Activated naive CD4-positive, alpha-beta T cell treated with anti-CD3 and anti-CD28 coated beads for 36 hours (primary cell): ENCODE measurements around the gene KCTD5. TPM values are rescaled to one million over a fixed set of nuclear protein-coding genes. Genes with fewer than 3 reads are reported as not detected.
A peak's percentile ranks its signal among the peaks of the same experiment; 100 is the strongest.
"Not testable (repeated sequence)": the region's sequence is repeated elsewhere in the genome, so short reads cannot be mapped to it uniquely, and the experiment has no call there.

ENCODE experiments used
- CTCF ChIA-PET: fragments of 350-600 bp; sonication (Branson Sonifier 250); formaldehyde crosslinking; loops from one replicate; lab custom pipeline; 2021; ENCODE audit warnings: antibody characterized with exemption; lab: Charles Lee
- DNase-seq: peaks from one replicate; pipeline ENCODE4 v3.0.0-alpha.2; 2020
- H3K27ac Mint-ChIP-seq: one replicate; pipeline ENCODE4 v1.8.0; 2021; ENCODE audit warnings: mild to moderate bottlenecking, mixed read lengths
- H3K27me3 Mint-ChIP-seq: one replicate; pipeline ENCODE4 v1.8.0; 2021; ENCODE audit warnings: low read depth, mixed read lengths
- H3K36me3 Mint-ChIP-seq: one replicate; pipeline ENCODE4 v1.8.0; 2021; ENCODE audit warnings: low read depth, mixed read lengths
- H3K4me1 Mint-ChIP-seq: one replicate; pipeline ENCODE4 v1.8.0; 2021; ENCODE audit warnings: low read depth, mixed read lengths
- H3K4me3 Mint-ChIP-seq: one replicate; pipeline ENCODE4 v1.8.0; 2021; ENCODE audit warnings: mild to moderate bottlenecking, moderate library complexity, mixed read lengths
- H3K9me3 Mint-ChIP-seq: one replicate; pipeline ENCODE4 v1.8.0; 2021; ENCODE audit warnings: mixed read lengths
- intact Hi-C: fragments of 100-400 bp; cut with micrococcal nuclease; formaldehyde crosslinking; loops from one replicate; pipeline ENCODE4 v1.15.1; 2023
- total RNA-seq, 2 experiments: library from RNA; stranded (reverse); gene quantifications; one replicate each; pipeline ENCODE4 v1.2.3, GENCODE V29; 2021

The KCTD5 gene
- total RNA-seq, 2 experiments from 2014 or later = 21.8 to 24.1 TPM

- H3K27me3 Mint-ChIP-seq, CTCF ChIA-PET, DNase-seq, H3K4me3 Mint-ChIP-seq, H3K9me3 Mint-ChIP-seq: not testable (repeated sequence)
- Mint-ChIP-seq H3K4me1 (peaks cover 45% of the 10 kb centered on the region), H3K36me3 (peaks cover 13% of the 10 kb centered on the region), H3K27ac (peak overlapping the region; percentile 15)
- intact Hi-C loops = loop anchor here (10.0 kb wide), 1 partner anchor 55 kb away; no protein-coding TSS in a partner anchor
Observed at GRCh38 chr16:2660014-2660662, 22.2 kb upstream of the KCTD5 start.

GRCh38 chr16:2660755-2661373 is 21.5 kb upstream of the KCTD5 start:
- H3K4me3 Mint-ChIP-seq, H3K9me3 Mint-ChIP-seq, H3K27me3 Mint-ChIP-seq: not testable (repeated sequence)
- intact Hi-C loops = loop anchor here (10.0 kb wide), 1 partner anchor 56 kb away; no protein-coding TSS in a partner anchor
- CTCF ChIA-PET = interaction anchor here (2.5 kb wide), 1 partner anchor 12 kb away, joined by 6 read pairs; no protein-coding TSS in a partner anchor
- Mint-ChIP-seq H3K4me1 (peaks cover 45% of the 10 kb centered on the region), H3K36me3 (peaks cover 13% of the 10 kb centered on the region), H3K27ac (peak overlapping the region; percentile 16)
- DNase-seq = peak; percentile 62

DNA sequence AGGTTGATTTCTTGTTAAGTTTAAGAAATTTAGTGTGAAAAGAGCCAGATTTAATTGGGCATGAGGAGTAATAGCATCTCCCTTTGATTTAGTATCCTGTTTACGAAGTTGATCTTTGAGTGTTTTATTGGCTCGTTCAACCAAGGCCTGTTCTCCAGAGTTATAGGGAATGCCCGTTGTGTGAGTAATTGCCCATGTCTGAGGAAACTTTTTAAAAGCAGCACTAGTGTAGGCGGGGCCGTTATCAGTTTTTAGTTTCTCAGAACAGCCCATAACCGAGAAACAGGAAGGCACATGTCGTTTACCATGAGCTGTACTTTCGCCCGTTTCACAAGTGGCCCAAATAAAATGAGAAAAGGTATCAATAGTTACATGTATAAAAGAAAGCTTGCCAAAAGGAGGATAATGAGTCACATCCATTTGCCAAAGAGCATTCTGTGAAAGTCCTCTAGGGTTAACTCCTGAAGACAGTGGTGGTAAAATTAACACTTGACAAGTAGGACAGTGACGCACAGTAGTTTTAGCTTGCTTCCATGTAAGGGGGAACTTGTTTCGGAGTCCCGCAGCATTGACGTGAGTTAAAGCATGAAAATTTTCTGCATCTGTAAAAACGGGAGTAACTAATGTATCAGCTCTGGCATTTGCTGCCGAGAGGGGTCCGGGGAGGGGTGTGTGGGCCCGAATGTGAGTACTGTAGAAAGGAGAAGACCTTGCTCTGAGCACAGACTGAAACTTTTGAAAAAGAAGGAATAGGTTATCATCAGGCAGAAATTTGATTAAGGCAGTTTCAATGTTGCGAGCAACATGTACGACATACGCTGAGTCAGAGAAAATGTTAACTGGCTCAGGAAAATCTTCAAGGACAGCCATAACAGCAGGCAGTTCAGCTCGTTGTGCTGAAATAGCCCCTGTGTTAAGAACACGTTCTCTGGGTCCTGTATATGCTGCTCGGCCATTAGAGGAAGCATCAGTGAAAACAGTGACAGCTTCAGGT is 18.5 kb upstream of the KCTD5 start:
- intact Hi-C loops = loop anchor here (1.0 to 10.0 kb wide), 2 partner anchors 9 to 59 kb away; no protein-coding TSS in a partner anchor
- H3K9me3 Mint-ChIP-seq = no peaks in the 10 kb centered on the region
- CTCF ChIA-PET = interaction anchor here (0.7 kb wide), 1 partner anchor 1969 kb away, joined by 3 read pairs; no protein-coding TSS in a partner anchor
- H3K4me1 Mint-ChIP-seq = peaks cover 42% of the 10 kb centered on the region
- peaks cover 17% of the 10 kb centered on the region for H3K36me3 Mint-ChIP-seq
- peak; percentile 83 for DNase-seq
- H3K27me3 Mint-ChIP-seq = no peaks in the 10 kb centered on the region
- peak overlapping the region; percentile 36 for H3K4me3 Mint-ChIP-seq
- peak overlapping the region; percentile 97 for H3K27ac Mint-ChIP-seq

DNA sequence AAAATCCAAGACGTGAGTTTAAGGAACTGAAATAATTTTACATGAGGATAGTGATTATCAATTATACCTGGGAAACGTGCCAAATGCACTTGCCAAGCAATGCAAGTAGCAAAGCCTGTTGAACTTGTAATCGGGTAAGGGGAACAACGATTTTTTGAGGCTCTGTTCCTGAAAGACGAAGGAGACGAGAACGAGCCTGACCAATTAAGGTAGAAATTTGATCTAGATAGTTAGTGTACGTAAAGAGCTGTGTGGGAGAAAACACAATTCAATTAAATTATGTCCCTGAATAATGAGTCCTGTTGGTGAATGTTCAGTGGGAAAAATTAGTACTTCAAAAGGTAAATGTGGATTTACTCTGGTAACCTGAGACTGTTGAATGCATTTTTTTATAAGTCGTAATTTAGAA is 17.7 kb upstream of the KCTD5 start:
- peak overlapping the region; percentile 97 for H3K27ac Mint-ChIP-seq
- peaks cover 43% of the 10 kb centered on the region for H3K4me1 Mint-ChIP-seq
- H3K9me3 Mint-ChIP-seq = no peaks in the 10 kb centered on the region
- DNase-seq = no peak
- intact Hi-C loops = loop anchor here (10.0 kb wide), 1 partner anchor 60 kb away; no protein-coding TSS in a partner anchor
- peaks cover 22% of the 10 kb centered on the region for H3K36me3 Mint-ChIP-seq
- H3K4me3 Mint-ChIP-seq = peak overlapping the region; percentile 36
- no peaks in the 10 kb centered on the region for H3K27me3 Mint-ChIP-seq
- CTCF ChIA-PET = no interaction called here

DNA sequence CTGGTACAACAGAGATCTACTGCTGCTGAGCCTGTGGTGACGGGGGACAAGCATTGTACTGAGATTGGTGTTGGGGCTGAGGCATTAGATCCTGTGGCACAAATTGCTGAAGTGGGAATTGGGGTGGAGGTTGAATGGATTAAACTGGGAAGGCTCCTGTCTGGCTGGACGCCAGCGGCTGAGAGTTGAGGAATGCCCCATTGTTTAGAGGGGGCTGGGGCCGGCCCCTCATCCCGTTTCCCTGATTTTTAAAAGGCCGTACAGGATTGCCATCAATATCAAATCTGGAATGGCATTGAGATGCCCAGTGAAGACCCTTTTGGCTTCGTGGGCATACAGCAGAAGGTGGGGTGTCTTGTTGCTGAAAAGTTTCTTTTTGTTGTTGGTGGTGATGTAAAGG is 15.7 kb upstream of the KCTD5 start:
- H3K27me3 Mint-ChIP-seq, H3K4me3 Mint-ChIP-seq, CTCF ChIA-PET, DNase-seq, H3K9me3 Mint-ChIP-seq: not testable (repeated sequence)
- Mint-ChIP-seq H3K36me3 (peaks cover 25% of the 10 kb centered on the region), H3K27ac (peak overlapping the region; percentile 97), H3K4me1 (peaks cover 50% of the 10 kb centered on the region)
- intact Hi-C loops = loop anchor here (10.0 kb wide), 1 partner anchor 62 kb away; no protein-coding TSS in a partner anchor

- H3K27me3 Mint-ChIP-seq, H3K9me3 Mint-ChIP-seq, DNase-seq, H3K27ac Mint-ChIP-seq: not testable (repeated sequence)
- intact Hi-C loops = loop anchor here (10.0 kb wide), 1 partner anchor 65 kb away; no protein-coding TSS in a partner anchor
- H3K36me3 Mint-ChIP-seq = peaks cover 15% of the 10 kb centered on the region
- peak overlapping the region; percentile 51 for H3K4me3 Mint-ChIP-seq
- CTCF ChIA-PET = interaction anchor here (1.0 kb wide), 1 partner anchor 21 kb away, joined by 3 read pairs; no protein-coding TSS in a partner anchor
- H3K4me1 Mint-ChIP-seq = peaks cover 41% of the 10 kb centered on the region
Observed at GRCh38 chr16:2669587-2669986, 12.7 kb upstream of the KCTD5 start.

GRCh38 chr16:2670017-2670416 is 12.3 kb upstream of the KCTD5 start:
- intact Hi-C loops = loop anchor here (5.0 kb wide), 2 partner anchors 82 to 158 kb away; partner anchors contain the start of genes ATP6V0C and SRRM2
- H3K9me3 Mint-ChIP-seq, H3K27me3 Mint-ChIP-seq: not testable (repeated sequence)
- CTCF ChIA-PET = interaction anchor here (1.0 kb wide), 1 partner anchor 21 kb away, joined by 3 read pairs; no protein-coding TSS in a partner anchor
- peaks cover 37% of the 10 kb centered on the region for H3K4me1 Mint-ChIP-seq
- peak overlapping the region; percentile 61 for H3K27ac Mint-ChIP-seq
- H3K36me3 Mint-ChIP-seq = peaks cover 12% of the 10 kb centered on the region
- DNase-seq = peak; percentile 83
- peak overlapping the region; percentile 51 for H3K4me3 Mint-ChIP-seq

DNA sequence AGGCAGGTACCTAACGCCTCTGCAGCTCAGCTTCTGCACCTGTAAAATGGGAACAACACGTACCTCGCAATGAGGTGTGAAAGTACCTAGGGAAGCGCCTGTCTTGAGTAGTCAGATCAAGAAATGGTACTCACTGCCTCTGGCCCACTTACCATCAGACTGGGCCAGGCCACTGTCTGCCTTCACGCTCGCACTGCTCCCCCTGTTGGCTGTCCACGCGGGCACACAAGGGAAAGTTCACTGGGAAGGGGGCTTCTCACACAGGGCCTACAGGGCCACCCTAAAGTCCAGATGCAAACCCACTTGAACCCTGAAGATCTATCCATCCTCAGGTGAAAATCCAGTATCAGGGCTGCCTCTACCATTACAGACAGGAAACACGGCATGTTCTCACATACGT is 11.1 kb upstream of the KCTD5 start:
- H3K27ac Mint-ChIP-seq, CTCF ChIA-PET, H3K9me3 Mint-ChIP-seq, H3K27me3 Mint-ChIP-seq: not testable (repeated sequence)
- intact Hi-C loops = loop anchor here (5.0 kb wide), 2 partner anchors 81 to 159 kb away; partner anchors contain the start of genes ATP6V0C and SRRM2
- DNase-seq = peak; percentile 26
- peaks cover 12% of the 10 kb centered on the region for H3K36me3 Mint-ChIP-seq
- peaks cover 36% of the 10 kb centered on the region for H3K4me1 Mint-ChIP-seq
- peak overlapping the region; percentile 67 for H3K4me3 Mint-ChIP-seq

DNA sequence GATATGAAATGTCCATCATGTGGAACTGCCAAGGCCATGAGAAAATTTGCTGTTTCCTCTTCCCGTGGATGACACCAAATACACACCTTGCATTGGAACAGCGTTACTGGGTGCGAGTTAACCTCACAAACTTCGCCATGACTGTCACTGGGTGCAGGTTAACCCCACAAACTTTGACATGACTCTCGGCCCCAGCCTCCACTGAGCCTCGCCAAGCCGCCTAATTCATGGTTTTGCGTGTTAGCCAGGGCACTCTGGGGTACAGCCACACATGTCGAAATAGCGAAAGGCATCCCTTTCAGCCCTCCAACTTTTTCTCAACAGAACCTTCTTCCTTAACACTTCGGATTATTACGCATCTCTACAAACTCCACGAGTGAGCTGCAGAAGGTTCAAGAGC is 10.6 kb upstream of the KCTD5 start:
- no peak overlapping the region for H3K27ac Mint-ChIP-seq
- CTCF ChIA-PET = interaction anchor here (1.9 kb wide), 1 partner anchor 10 kb away, joined by 6 read pairs; no protein-coding TSS in a partner anchor
- no peak for DNase-seq
- no peaks in the 10 kb centered on the region for H3K9me3 Mint-ChIP-seq
- peaks cover 36% of the 10 kb centered on the region for H3K4me1 Mint-ChIP-seq
- H3K4me3 Mint-ChIP-seq = peak overlapping the region; percentile 67
- peaks cover 12% of the 10 kb centered on the region for H3K36me3 Mint-ChIP-seq
- no peaks in the 10 kb centered on the region for H3K27me3 Mint-ChIP-seq
- intact Hi-C loops = loop anchor here (5.0 kb wide), 2 partner anchors 81 to 159 kb away; partner anchors contain the start of genes ATP6V0C and SRRM2

- CTCF ChIA-PET = interaction anchor here (0.6 to 1.9 kb wide), 3 partner anchors 11 to 1604 kb away, joined by 3 to 6 read pairs (median 3); no protein-coding TSS in a partner anchor
- peak; percentile 95 for DNase-seq
- Mint-ChIP-seq H3K27me3 (no peaks in the 10 kb centered on the region), H3K9me3 (no peaks in the 10 kb centered on the region), H3K36me3 (peaks cover 11% of the 10 kb centered on the region), H3K27ac (peak overlapping the region; percentile 56), H3K4me1 (peaks cover 36% of the 10 kb centered on the region), H3K4me3 (peak overlapping the region; percentile 78)
- intact Hi-C loops = loop anchor here (1.0 to 5.0 kb wide), 4 partner anchors 9 to 161 kb away; partner anchors contain the start of genes ATP6V0C, KCTD5 and SRRM2
Observed at GRCh38 chr16:2673066-2673999, 9.0 kb upstream of the KCTD5 start.
